Pons (tissue), 1 donor: ENCODE data around the gene AAK1.
A peak's percentile ranks its signal among the peaks of the same experiment; 100 is the strongest.
"Not testable (repeated sequence)": the region's sequence is repeated elsewhere in the genome, so short reads cannot be mapped to it uniquely, and the experiment has no call there.

Source experiments
- DNase-seq: peaks from one replicate; pipeline ENCODE4 v3.0.0-alpha.2; 2016; ENCODE audit warnings: low spot score

AAK1 gene

GRCh38 chr2:69659941-69660483 is 16.5 kb upstream of the AAK1 start:
- no peak for DNase-seq

GRCh38 chr2:69659349-69659748 is 15.8 kb upstream of the AAK1 start:
- DNase-seq: no peak

- no peak for DNase-seq
These were observed 8.7 kb upstream of the AAK1 start for GRCh38 chr2:69652206-69652605.

GRCh38 chr2:69647196-69647595 is 3.7 kb upstream of the AAK1 start:
- not testable (repeated sequence) for DNase-seq

GRCh38 chr2:69646714-69647113 is 3.2 kb upstream of the AAK1 start:
- DNase-seq: no peak

GRCh38 chr2:69645921-69646320 is 2.4 kb upstream of the AAK1 start:
- no peak for DNase-seq

GRCh38 chr2:69645031-69645431 is 1.5 kb upstream of the AAK1 start:
- peak; percentile 72 for DNase-seq

- no peak for DNase-seq
These were observed 1.0 kb upstream of the AAK1 start for GRCh38 chr2:69644506-69644979.

GRCh38 chr2:69642709-69643601 is 584 bp downstream of the AAK1 start:
- DNase-seq: peak; percentile 47

GRCh38 chr2:69641887-69642708 is 1.4 kb downstream of the AAK1 start:
- DNase-seq: peak; percentile 26

GRCh38 chr2:69641471-69641870 is 2.1 kb downstream of the AAK1 start:
- DNase-seq: no peak

GRCh38 chr2:69639266-69639665 is 4.3 kb downstream of the AAK1 start:
- DNase-seq: no peak

- DNase-seq: no peak
These were observed 4.9 kb downstream of the AAK1 start for GRCh38 chr2:69638630-69639029.

- DNase-seq: no peak
These were observed 5.6 kb downstream of the AAK1 start for GRCh38 chr2:69637923-69638322.

GRCh38 chr2:69636395-69636794 is 7.1 kb downstream of the AAK1 start:
- no peak for DNase-seq

GRCh38 chr2:69635432-69635831 is 8.1 kb downstream of the AAK1 start:
- no peak for DNase-seq

- DNase-seq: no peak
These were observed 9.2 kb downstream of the AAK1 start for GRCh38 chr2:69634196-69634821.

- no peak for DNase-seq
These were observed 12.1 kb downstream of the AAK1 start for GRCh38 chr2:69631402-69631801.

GRCh38 chr2:69629921-69630608 is 13.5 kb downstream of the AAK1 start:
- no peak for DNase-seq

GRCh38 chr2:69628325-69629021 is 15.1 kb downstream of the AAK1 start:
- peak; percentile 52 for DNase-seq
